ENCODE results near the gene TMEM259.

Gene TMEM259

GRCh38 chr19:960601-960938 is 60.4 kb downstream of the TMEM259 start:
- DNase-seq (ENCODE audit: low read depth): no peak

GRCh38 chr19:960020-960419 is 60.9 kb downstream of the TMEM259 start:
- no peak for DNase-seq (ENCODE audit: low read depth)

All from CMK (cell line).